ENCODE results near the gene ZBBX.
A peak's percentile ranks its signal among the peaks of the same experiment; 100 is the strongest.
"Not testable (repeated sequence)": the region's sequence is repeated elsewhere in the genome, so short reads cannot be mapped to it uniquely, and the experiment has no call there.

ZBBX gene

DNA sequence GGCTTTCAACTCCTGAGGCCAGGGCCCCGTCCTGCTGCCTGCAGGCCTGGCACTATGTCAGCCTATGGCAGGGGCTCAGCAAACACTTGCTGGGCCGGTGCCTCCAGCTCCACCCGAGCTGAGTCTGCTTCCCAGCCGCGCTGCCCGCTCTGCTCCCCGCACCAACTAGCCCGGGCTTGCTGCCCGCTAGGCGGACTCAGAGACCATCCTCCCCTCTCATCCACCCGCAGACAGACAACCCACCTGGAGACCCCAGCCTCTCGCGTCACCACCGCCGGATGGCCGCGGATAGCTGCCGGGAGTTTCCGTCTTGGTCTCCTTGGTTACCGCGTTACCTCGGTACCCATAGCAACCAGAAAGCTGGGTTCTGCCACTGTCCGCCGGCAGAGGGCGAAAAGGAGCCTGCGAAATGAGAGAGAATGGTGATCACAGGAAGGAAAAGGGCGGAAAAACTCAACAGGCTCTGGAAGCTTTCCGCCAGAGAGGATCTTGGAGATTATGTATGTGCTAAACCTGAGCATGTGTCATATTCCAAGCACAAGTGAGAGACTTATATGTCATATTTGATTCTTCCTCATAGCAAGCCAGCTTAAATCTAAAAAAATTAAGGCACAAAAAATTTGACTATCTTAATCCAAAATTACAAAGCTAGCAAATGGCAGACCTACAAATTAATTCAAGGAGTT, at the start of gene ZBBX:
ZBBX (minus strand) TSS at position 294 of the 686 bp plus-strand sequence. CDS start 7,396 bp downstream, outside the sequence.
- DNase-seq (ENCODE audit: low read depth) = peak; percentile 89
- no peaks in the 10 kb centered on the region for H3K4me1 ChIP-seq (ENCODE audit: control insufficient read depth, insufficient read depth, low read length)
- no peaks in the 10 kb centered on the region for H3K36me3 ChIP-seq (ENCODE audit: control insufficient read depth, insufficient read depth, low read length, severe bottlenecking)
- no peaks in the 10 kb centered on the region for H3K27me3 ChIP-seq (replicated peaks; ENCODE audit: control insufficient read depth, insufficient read depth, low read length)
- peak within 1 kb of the TSS; percentile 86 for H3K4me3 ChIP-seq (ENCODE audit: low read length)
- no peaks in the 10 kb centered on the region for H3K9me3 ChIP-seq (ENCODE audit: control insufficient read depth, low read length)
- no peak within 1 kb of the TSS for H3K9ac ChIP-seq (ENCODE audit: low read length)

GRCh38 chr3:167426962-167427361, 46.9 kb upstream of the ZBBX start:
- H3K36me3 ChIP-seq (ENCODE audit: control insufficient read depth, insufficient read depth, low read length, severe bottlenecking); H3K27me3 ChIP-seq (replicated peaks; ENCODE audit: control insufficient read depth, insufficient read depth, low read length); H3K4me3 ChIP-seq (ENCODE audit: low read length); H3K9ac ChIP-seq (ENCODE audit: low read length); DNase-seq (ENCODE audit: low read depth); H3K4me1 ChIP-seq (ENCODE audit: control insufficient read depth, insufficient read depth, low read length): not testable (repeated sequence)
- H3K9me3 ChIP-seq (ENCODE audit: control insufficient read depth, low read length) = peaks cover 10% of the 10 kb centered on the region

GRCh38 chr3:167422396-167422795, 42.3 kb upstream of the ZBBX start:
- DNase-seq (ENCODE audit: low read depth); H3K36me3 ChIP-seq (ENCODE audit: control insufficient read depth, insufficient read depth, low read length, severe bottlenecking); H3K4me3 ChIP-seq (ENCODE audit: low read length); H3K4me1 ChIP-seq (ENCODE audit: control insufficient read depth, insufficient read depth, low read length); H3K9me3 ChIP-seq (ENCODE audit: control insufficient read depth, low read length); H3K27me3 ChIP-seq (replicated peaks; ENCODE audit: control insufficient read depth, insufficient read depth, low read length); H3K9ac ChIP-seq (ENCODE audit: low read length): not testable (repeated sequence)

- Histone ChIP-seq H3K27me3 (replicated peaks; ENCODE audit: control insufficient read depth, insufficient read depth, low read length) (no peaks in the 10 kb centered on the region), H3K9ac (ENCODE audit: low read length) (no peak overlapping the region), H3K4me1 (ENCODE audit: control insufficient read depth, insufficient read depth, low read length) (peaks cover 11% of the 10 kb centered on the region), H3K36me3 (ENCODE audit: control insufficient read depth, insufficient read depth, low read length, severe bottlenecking) (no peaks in the 10 kb centered on the region), H3K4me3 (ENCODE audit: low read length) (no peak overlapping the region), H3K9me3 (ENCODE audit: control insufficient read depth, low read length) (no peaks in the 10 kb centered on the region)
- no peak for DNase-seq (ENCODE audit: low read depth)
Measured at GRCh38 chr3:167409611-167410010, 29.5 kb upstream of the ZBBX start.

GRCh38 chr3:167406876-167407492, 26.9 kb upstream of the ZBBX start:
- Histone ChIP-seq H3K4me3 (ENCODE audit: low read length) (no peak overlapping the region), H3K4me1 (ENCODE audit: control insufficient read depth, insufficient read depth, low read length) (peaks cover 11% of the 10 kb centered on the region), H3K9ac (ENCODE audit: low read length) (no peak overlapping the region), H3K9me3 (ENCODE audit: control insufficient read depth, low read length) (no peaks in the 10 kb centered on the region), H3K27me3 (replicated peaks; ENCODE audit: control insufficient read depth, insufficient read depth, low read length) (no peaks in the 10 kb centered on the region), H3K36me3 (ENCODE audit: control insufficient read depth, insufficient read depth, low read length, severe bottlenecking) (no peaks in the 10 kb centered on the region)
- peak; percentile 43 for DNase-seq (ENCODE audit: low read depth)

GRCh38 chr3:167397826-167398225, 17.7 kb upstream of the ZBBX start:
- Histone ChIP-seq H3K4me1 (ENCODE audit: control insufficient read depth, insufficient read depth, low read length) (no peaks in the 10 kb centered on the region), H3K9me3 (ENCODE audit: control insufficient read depth, low read length) (no peaks in the 10 kb centered on the region), H3K9ac (ENCODE audit: low read length) (no peak overlapping the region), H3K36me3 (ENCODE audit: control insufficient read depth, insufficient read depth, low read length, severe bottlenecking) (no peaks in the 10 kb centered on the region), H3K4me3 (ENCODE audit: low read length) (no peak overlapping the region), H3K27me3 (replicated peaks; ENCODE audit: control insufficient read depth, insufficient read depth, low read length) (peaks cover 9% of the 10 kb centered on the region)
- no peak for DNase-seq (ENCODE audit: low read depth)

DNA sequence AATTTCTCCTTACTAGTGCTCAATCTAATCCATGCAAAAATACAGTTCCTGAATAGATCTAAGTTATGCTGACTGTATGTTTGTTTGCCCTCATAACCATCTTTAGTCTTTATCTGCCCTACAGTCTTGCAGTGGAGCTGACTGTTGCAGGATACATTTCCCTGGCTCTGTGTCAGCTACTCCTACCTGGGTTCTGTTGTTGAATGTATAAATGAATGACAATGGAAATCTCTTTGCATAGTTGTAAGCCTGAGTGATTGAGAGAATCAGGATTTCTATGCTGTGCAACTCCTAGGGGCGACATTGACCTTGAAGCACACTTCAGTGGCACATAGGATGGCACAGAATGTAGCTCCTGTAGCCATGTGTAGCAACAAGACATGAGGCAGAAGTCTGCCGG, 16.0 kb upstream of the ZBBX start:
- Histone ChIP-seq H3K9me3 (ENCODE audit: control insufficient read depth, low read length) (no peaks in the 10 kb centered on the region), H3K36me3 (ENCODE audit: control insufficient read depth, insufficient read depth, low read length, severe bottlenecking) (no peaks in the 10 kb centered on the region), H3K27me3 (replicated peaks; ENCODE audit: control insufficient read depth, insufficient read depth, low read length) (peaks cover 9% of the 10 kb centered on the region), H3K4me3 (ENCODE audit: low read length) (no peak overlapping the region), H3K4me1 (ENCODE audit: control insufficient read depth, insufficient read depth, low read length) (no peaks in the 10 kb centered on the region), H3K9ac (ENCODE audit: low read length) (no peak overlapping the region)
- DNase-seq (ENCODE audit: low read depth) = no peak

DNA sequence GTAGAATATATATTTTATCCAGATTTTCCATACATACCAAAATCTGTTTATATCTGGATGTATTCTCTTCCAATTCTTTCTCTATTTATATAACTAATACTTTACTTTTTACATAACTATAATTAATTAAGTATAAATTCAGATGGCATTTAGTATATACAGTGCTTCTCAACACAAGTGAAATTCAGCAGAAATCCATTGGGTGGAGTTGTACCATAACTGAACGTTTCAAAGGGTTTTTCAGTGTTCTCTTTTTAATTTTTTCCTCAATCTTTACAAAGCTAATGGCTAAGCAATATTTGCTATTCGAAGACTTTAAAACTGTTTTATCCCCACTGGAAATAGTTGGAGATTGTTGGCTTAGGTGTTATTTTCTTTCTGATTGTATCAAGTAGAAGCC, 13.9 kb upstream of the ZBBX start:
- Histone ChIP-seq H3K4me1 (ENCODE audit: control insufficient read depth, insufficient read depth, low read length) (no peaks in the 10 kb centered on the region), H3K9ac (ENCODE audit: low read length) (no peak overlapping the region), H3K4me3 (ENCODE audit: low read length) (no peak overlapping the region), H3K27me3 (replicated peaks; ENCODE audit: control insufficient read depth, insufficient read depth, low read length) (peaks cover 9% of the 10 kb centered on the region), H3K9me3 (ENCODE audit: control insufficient read depth, low read length) (no peaks in the 10 kb centered on the region), H3K36me3 (ENCODE audit: control insufficient read depth, insufficient read depth, low read length, severe bottlenecking) (no peaks in the 10 kb centered on the region)
- no peak for DNase-seq (ENCODE audit: low read depth)

DNA sequence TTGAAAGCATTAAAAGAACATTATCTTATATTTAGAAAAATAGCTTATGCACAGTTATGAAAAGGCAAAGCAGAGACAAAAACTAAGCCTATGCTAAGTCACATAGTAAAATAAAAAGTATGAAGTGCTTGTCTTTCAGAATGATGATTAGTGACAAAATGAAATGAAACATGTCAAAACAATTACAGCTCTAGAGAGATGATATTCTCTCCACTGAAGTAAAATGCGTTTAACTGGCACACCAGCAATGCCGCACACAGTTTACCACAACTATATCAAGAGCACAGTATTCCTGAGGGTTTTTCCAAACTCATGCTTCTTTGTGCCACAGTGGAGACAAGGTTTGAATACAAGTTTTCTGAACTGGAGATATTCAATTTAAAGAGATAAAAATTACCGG, 2.1 kb upstream of the ZBBX start:
- DNase-seq (ENCODE audit: low read depth) = no peak
- H3K27me3 ChIP-seq (replicated peaks; ENCODE audit: control insufficient read depth, insufficient read depth, low read length) = no peaks in the 10 kb centered on the region
- H3K9ac ChIP-seq (ENCODE audit: low read length) = no peak overlapping the region
- H3K36me3 ChIP-seq (ENCODE audit: control insufficient read depth, insufficient read depth, low read length, severe bottlenecking) = no peaks in the 10 kb centered on the region
- no peaks in the 10 kb centered on the region for H3K4me1 ChIP-seq (ENCODE audit: control insufficient read depth, insufficient read depth, low read length)
- H3K4me3 ChIP-seq (ENCODE audit: low read length) = no peak overlapping the region
- H3K9me3 ChIP-seq (ENCODE audit: control insufficient read depth, low read length) = no peaks in the 10 kb centered on the region

- no peak overlapping the region for H3K9ac ChIP-seq (ENCODE audit: low read length)
- no peaks in the 10 kb centered on the region for H3K4me1 ChIP-seq (ENCODE audit: control insufficient read depth, insufficient read depth, low read length)
- no peaks in the 10 kb centered on the region for H3K27me3 ChIP-seq (replicated peaks; ENCODE audit: control insufficient read depth, insufficient read depth, low read length)
- no peak overlapping the region for H3K4me3 ChIP-seq (ENCODE audit: low read length)
- no peaks in the 10 kb centered on the region for H3K36me3 ChIP-seq (ENCODE audit: control insufficient read depth, insufficient read depth, low read length, severe bottlenecking)
- DNase-seq (ENCODE audit: low read depth) = no peak
- H3K9me3 ChIP-seq (ENCODE audit: control insufficient read depth, low read length) = no peaks in the 10 kb centered on the region
Measured at GRCh38 chr3:167375478-167375877, 4.6 kb downstream of the ZBBX start.

GRCh38 chr3:167372138-167372537, 8.0 kb downstream of the ZBBX start:
- no peaks in the 10 kb centered on the region for H3K27me3 ChIP-seq (replicated peaks; ENCODE audit: control insufficient read depth, insufficient read depth, low read length)
- no peaks in the 10 kb centered on the region for H3K4me1 ChIP-seq (ENCODE audit: control insufficient read depth, insufficient read depth, low read length)
- no peak overlapping the region for H3K4me3 ChIP-seq (ENCODE audit: low read length)
- no peak overlapping the region for H3K9ac ChIP-seq (ENCODE audit: low read length)
- H3K36me3 ChIP-seq (ENCODE audit: control insufficient read depth, insufficient read depth, low read length, severe bottlenecking) = no peaks in the 10 kb centered on the region
- no peaks in the 10 kb centered on the region for H3K9me3 ChIP-seq (ENCODE audit: control insufficient read depth, low read length)
- DNase-seq (ENCODE audit: low read depth) = no peak

DNA sequence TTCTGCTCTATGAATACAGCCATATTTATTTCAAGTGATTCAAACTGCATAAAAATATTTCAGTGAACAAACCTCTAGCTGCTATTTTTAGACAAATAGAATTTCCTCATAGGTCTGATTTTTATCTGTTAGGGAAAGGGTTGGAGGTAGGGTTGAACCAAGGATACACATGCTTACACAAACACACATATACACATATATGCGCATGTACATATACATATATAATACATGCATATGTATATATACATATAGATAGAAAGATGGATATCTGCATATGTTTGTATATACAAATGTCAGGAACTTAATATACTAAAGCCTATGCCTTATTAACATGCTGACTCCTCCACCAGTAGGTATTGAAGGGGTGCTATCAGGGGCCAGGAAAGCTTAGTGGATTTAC, 18.1 kb downstream of the ZBBX start:
- no peaks in the 10 kb centered on the region for H3K4me1 ChIP-seq (ENCODE audit: control insufficient read depth, insufficient read depth, low read length)
- DNase-seq (ENCODE audit: low read depth) = no peak

More for the DNA sequence above, 18.1 kb downstream of the ZBBX start:
- H3K4me3 ChIP-seq (ENCODE audit: low read length) = no peak overlapping the region
- no peaks in the 10 kb centered on the region for H3K27me3 ChIP-seq (replicated peaks; ENCODE audit: control insufficient read depth, insufficient read depth, low read length)
- H3K9ac ChIP-seq (ENCODE audit: low read length) = no peak overlapping the region
- H3K9me3 ChIP-seq (ENCODE audit: control insufficient read depth, low read length) = no peaks in the 10 kb centered on the region
- H3K36me3 ChIP-seq (ENCODE audit: control insufficient read depth, insufficient read depth, low read length, severe bottlenecking) = no peaks in the 10 kb centered on the region
